CD4-positive, alpha-beta T cell treated with Interleukin-4 for 1 hour (primary cell): ENCODE results near the gene PLCG2.
A peak's percentile ranks its signal among the peaks of the same experiment; 100 is the strongest.

ENCODE experiments used
- DNase-seq, 2 donors: peaks; one replicate each; pipeline ENCODE4 v3.0.0-alpha.2; 2020 to 2022

PLCG2 gene

GRCh38 chr16:81817789-81818567 is 38.9 kb downstream of the PLCG2 start:
- peak; percentile 43 to 73 for DNase-seq

DNA sequence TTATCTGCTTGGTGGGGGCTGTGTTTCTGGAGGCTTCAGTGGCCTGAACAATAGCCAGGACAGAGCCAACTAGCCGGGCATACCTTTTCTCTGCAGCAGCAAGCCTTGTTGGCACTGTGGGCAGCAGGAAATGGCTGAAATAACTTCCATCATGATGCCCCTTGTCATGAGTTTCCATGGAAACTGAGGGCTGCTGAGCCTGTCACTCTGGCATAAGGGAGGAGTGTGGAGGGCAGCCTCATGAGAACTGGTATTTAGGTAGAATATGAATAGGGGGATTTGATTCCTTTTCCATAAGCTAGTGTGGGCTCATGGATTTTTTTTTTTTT is 39.4 kb downstream of the PLCG2 start:
- DNase-seq, result no peak

DNA sequence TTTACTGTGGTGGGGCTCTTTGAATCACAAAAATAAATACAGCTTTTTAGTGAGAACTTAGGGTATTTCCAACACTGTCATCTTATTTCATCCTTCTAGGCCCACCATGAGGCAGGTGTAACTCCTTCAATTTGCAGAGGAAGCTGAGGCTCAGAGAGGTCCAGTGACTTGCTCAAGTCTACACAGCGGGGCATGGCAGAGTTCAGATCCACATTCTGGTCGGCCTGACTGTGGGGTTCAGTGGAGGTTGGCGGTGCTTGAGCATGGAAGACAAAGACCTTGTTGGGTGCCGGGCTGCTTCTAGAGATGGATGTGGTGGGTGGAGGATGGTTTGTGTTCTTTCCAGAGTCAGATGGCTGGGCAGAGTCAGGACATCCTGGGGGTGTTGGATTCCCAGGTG is 39.8 kb downstream of the PLCG2 start:
- DNase-seq, result no peak

GRCh38 chr16:81821436-81822128 is 42.5 kb downstream of the PLCG2 start:
- DNase-seq, result peak in 1 of 2 donors; percentile 53

- DNase-seq, result peak in 1 of 2 donors; percentile 71
Measured at GRCh38 chr16:81823111-81823510, 44.0 kb downstream of the PLCG2 start.

DNA sequence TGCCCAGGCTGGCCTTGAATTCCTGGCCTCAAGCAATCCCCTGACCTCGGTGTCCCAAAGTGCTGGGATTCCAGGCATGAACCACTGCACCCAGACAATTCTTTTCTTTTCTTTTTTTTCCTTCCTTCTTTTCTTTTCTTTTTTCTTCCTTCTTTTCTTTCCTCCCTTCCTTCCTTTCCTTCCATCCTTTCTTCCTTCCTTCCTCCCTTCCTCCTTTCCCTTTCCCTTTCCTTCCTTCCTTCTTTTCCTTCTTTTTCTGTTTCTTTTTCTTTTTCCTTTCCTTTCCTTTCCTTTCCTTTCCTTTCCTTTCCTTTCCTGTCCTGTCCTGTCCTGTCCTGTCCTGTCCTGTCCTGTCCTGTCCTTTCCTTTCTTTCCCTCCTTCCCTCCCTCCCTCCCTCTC is 44.6 kb downstream of the PLCG2 start:
- no peak for DNase-seq

GRCh38 chr16:81826523-81826922 is 47.4 kb downstream of the PLCG2 start:
- no peak for DNase-seq

DNA sequence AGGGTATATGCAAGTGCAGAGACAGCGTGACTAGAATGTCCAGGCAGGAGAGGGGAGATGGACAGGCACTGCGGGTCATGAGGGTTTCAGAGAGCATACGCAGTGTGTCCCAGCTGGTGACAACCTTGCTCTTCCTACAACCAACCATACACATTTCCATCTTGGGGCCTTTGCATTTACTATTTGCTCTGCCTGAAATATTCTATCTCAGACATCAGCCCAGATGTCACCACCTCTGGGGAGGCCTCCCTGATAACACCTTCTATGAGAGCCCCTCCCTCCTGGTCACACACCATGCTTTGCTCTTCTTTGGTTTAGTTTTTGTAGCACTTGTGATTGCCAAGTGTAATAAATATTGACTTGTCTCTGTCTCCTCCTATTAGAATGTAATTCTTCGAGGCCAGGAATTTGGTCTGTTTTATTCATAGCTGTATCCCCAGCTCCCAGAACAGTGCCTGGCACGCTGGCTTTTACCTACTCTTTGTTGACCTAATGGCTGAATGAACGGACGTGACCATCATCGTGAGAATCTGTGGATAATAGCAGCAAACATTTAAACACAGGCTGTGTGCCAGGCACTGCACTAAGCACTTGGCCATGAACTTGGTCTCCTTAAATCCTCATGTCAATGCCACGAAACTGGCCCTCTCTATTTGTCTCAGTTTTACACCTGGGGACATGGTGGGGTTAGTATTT is 51.9 kb downstream of the PLCG2 start:
- DNase-seq, result no peak

DNA sequence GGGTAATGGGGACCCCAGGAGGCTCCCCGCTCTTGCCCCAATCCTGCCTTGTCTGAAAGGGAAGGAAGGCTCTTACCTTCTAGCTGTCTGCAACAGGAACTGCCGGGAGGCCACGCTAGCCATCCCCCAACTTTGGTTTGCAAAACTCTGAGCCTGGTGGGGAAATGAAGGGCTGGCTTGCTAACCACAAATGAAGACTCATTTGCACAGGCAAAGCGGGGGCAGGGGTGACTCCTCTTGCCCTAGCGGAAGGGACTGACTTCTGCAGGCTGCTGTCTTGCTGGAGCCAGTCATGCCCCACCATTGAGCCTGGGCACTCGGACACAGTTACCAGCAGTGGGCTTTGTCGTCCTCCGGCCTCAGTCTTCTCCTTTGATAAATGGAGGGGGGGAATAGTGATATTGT is 52.6 kb downstream of the PLCG2 start:
- peak; percentile 55 to 79 for DNase-seq

DNA sequence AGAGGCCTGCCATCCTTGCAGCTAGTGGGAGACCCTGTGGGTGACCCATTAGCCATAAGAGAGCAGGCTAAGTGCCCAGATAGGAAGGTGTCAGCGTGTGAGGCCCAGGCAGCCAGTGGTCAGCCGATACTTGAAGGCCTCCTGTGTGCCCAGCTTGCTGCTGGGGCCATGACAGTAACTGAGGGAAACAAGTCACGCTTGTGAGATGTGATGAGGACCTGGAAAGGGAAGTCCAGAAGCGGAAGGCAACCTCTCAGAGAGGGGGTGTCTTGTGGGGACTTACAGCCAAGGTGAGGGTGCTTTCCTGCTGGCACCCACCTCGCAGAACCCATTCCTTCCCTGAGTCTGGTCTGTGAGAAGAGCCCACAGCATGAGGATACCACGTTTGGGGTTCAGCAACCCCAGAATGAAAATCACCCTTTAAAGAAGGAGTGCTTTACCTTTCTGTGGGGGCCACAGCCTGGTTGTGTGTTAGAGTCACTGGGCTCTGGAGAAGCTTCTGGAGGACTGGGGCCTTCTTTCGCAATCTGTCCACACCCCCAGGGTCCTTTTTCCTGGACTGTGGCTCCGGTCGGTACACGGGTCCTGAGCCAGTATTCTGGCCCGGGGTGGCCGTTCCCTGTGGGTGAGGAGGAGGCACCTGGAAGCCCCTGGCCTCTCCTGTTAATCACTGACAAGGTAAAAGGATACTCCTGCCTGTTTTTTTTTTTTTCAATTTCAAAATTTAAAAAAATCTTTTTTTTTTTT is 53.9 kb downstream of the PLCG2 start:
- DNase-seq, result no peak

DNA sequence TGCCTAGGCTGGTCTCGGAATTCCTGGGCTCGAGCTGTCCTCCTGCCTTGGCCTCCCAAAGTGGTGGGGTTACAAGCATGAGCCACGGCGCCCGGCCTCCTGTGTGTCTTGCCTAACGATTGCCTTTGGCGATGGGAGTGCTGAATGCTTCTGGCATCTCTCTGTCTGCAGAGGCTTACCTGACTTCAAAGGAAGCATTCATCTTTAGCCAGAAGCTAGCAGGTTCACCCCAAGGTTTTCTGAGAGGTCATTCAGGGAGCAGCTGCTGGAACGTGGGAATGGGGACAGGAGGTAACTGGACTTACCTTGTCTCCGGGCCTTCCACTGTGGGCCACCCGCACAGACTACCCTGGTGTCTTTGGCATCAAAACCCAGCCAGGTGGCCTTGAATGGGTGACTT is 54.7 kb downstream of the PLCG2 start:
- no peak for DNase-seq

GRCh38 chr16:81834868-81835267 is 55.8 kb downstream of the PLCG2 start:
- no peak for DNase-seq

- DNase-seq, result no peak
Measured at GRCh38 chr16:81836279-81837054, 57.4 kb downstream of the PLCG2 start.

- DNase-seq, result no peak
Measured at GRCh38 chr16:81837312-81837751, 58.2 kb downstream of the PLCG2 start.

GRCh38 chr16:81838794-81839193 is 59.7 kb downstream of the PLCG2 start:
- DNase-seq, result no peak

GRCh38 chr16:81841722-81842121 is 62.6 kb downstream of the PLCG2 start:
- DNase-seq, result peak; percentile 55 to 61

DNA sequence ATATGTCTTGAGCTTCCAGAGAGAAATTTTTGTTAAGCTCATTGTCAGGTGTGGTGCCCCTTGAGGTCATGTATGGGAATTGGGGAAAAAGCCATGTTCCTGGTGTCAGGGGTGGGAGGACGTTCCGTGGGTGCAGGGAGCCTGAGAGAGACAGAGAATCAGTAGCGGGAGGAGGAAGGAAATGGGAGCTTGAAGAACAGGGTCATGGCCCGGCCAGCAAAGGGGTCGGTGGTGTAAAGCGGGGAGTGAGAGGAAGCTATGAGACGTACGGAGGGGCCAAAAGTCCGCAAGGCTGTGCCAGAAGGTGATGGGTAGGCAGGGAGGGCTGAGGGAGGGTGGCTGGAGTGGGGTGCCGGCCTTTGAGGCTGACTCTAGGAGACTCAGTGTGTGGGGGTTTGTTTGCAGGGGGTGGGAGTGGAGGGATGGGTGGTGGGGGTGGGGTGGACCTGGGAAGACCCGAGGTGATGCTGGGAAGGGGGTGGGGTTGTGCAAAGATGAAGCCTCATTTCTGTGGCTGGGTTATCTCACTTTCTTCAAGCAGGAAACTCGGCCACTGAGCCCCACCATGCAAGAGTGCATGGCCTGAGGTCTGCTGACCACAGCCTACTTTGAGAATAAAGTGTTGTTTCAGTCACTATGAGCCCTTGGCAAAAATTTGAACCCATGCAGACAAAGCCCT is 63.6 kb downstream of the PLCG2 start:
- peak in 1 of 2 donors; percentile 13 for DNase-seq

- no peak for DNase-seq
Measured at GRCh38 chr16:81843243-81843582, 64.1 kb downstream of the PLCG2 start.

GRCh38 chr16:81843683-81844082 is 64.6 kb downstream of the PLCG2 start:
- DNase-seq, result peak in 1 of 2 donors; percentile 46

DNA sequence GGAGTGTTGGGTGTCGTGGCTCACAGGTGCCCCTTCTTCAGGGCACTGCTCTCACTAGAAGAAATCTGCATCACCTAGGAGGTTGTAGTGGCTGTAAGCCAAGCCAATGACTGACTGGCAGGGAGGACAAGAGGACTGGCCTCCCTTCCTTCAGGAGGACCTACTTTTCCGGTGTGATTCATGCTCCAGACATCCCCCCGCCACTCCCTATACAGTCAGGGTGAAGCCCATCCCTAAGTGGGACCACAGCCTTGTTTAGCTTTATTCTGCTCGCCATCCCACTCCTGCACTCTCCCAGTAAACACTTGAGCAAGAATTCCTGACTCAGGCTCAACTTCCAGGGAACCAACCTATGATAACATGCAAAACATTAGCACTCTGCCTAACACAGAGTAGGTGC is 67.0 kb downstream of the PLCG2 start:
- no peak for DNase-seq

GRCh38 chr16:81848306-81848853 is 69.3 kb downstream of the PLCG2 start:
- DNase-seq, result no peak
